CD4-positive, alpha-beta memory T cell (primary cell): ENCODE data around the gene NCS1. TPM values are rescaled to one million over a fixed set of nuclear protein-coding genes. Genes with fewer than 3 reads are reported as not detected.

Source experiments
- CTCF ChIA-PET: fragments of 350-600 bp; sonication (Branson Sonifier 250); formaldehyde crosslinking; loops from one replicate; lab custom pipeline; 2021; ENCODE audit warnings: inconsistent platforms; ENCODE audit not compliant: partially characterized antibody; lab: Charles Lee
- POLR2A ChIA-PET: fragments of 350-600 bp; sonication (Branson Sonifier 250); formaldehyde crosslinking; loops from one replicate; lab custom pipeline; 2021; ENCODE audit not compliant: partially characterized antibody; lab: Charles Lee
- DNase-seq, 5 donors: peaks; one replicate each; pipeline versions ENCODE4 v3.0.0 to v3.0.0-alpha.2; 2020 to 2022; ENCODE audit warnings: mixed read lengths in 1 of 5
- H3K27ac ChIP-seq: one replicate; pipeline ENCODE4 v1.7.0; 2013; ENCODE audit warnings: low read depth, low read length
- H3K27me3 ChIP-seq: 2 replicates; pipeline ENCODE4 v1.7.0; 2013; ENCODE audit warnings: mild to moderate bottlenecking, low read length, moderate library complexity; ENCODE audit not compliant: insufficient read depth
- H3K36me3 ChIP-seq: 2 replicates; pipeline ENCODE4 v1.7.0; 2013; ENCODE audit warnings: mild to moderate bottlenecking, low read length, moderate library complexity; ENCODE audit not compliant: insufficient read depth
- H3K4me1 ChIP-seq: 2 replicates; pipeline ENCODE4 v1.7.0; 2013; ENCODE audit warnings: mild to moderate bottlenecking, low read length, moderate library complexity; ENCODE audit not compliant: insufficient read depth
- H3K4me3 ChIP-seq, 2 donors: one replicate each; pipeline ENCODE4 v1.7.0; 2013; ENCODE audit warnings: low read length in 2 of 2, mild to moderate bottlenecking in 1 of 2
- H3K9me3 ChIP-seq, 2 donors: one replicate each; pipeline ENCODE4 v1.7.0; 2013; ENCODE audit warnings: low read length in 2 of 2, control low read depth in 1 of 2; ENCODE audit not compliant: control insufficient read depth in 1 of 2
- H3K27ac Mint-ChIP-seq, 7 donors: one replicate each; pipeline ENCODE4 v1.8.0; 2020 to 2021; ENCODE audit warnings: mixed read lengths in 7 of 7, mild to moderate bottlenecking in 6 of 7, inconsistent platforms in 3 of 7, moderate library complexity in 3 of 7
- H3K27me3 Mint-ChIP-seq, 2 donors: one replicate each; pipeline ENCODE4 v1.8.0; 2020 to 2021; ENCODE audit warnings: mixed read lengths in 2 of 2
- H3K36me3 Mint-ChIP-seq, 2 donors: one replicate each; pipeline ENCODE4 v1.8.0; 2020 to 2021; ENCODE audit warnings: mixed read lengths in 2 of 2, inconsistent platforms in 1 of 2, mild to moderate bottlenecking in 1 of 2
- H3K4me1 Mint-ChIP-seq, 4 donors: one replicate each; pipeline ENCODE4 v1.8.0; 2020 to 2021; ENCODE audit warnings: mixed read lengths in 4 of 4, mild to moderate bottlenecking in 1 of 4
- H3K4me3 Mint-ChIP-seq, 8 donors: one replicate each; pipeline ENCODE4 v1.8.0; 2020 to 2021; ENCODE audit warnings: mixed read lengths in 8 of 8, mild to moderate bottlenecking in 7 of 8, moderate library complexity in 6 of 8, inconsistent platforms in 3 of 8
- H3K9me3 Mint-ChIP-seq, 8 donors: one replicate each; pipeline ENCODE4 v1.8.0; 2020 to 2021; ENCODE audit warnings: mixed read lengths in 8 of 8, mild to moderate bottlenecking in 5 of 8, inconsistent platforms in 3 of 8, moderate library complexity in 1 of 8
- intact Hi-C: fragments of 100-400 bp; cut with micrococcal nuclease; formaldehyde crosslinking; loops from one replicate; pipeline ENCODE4 v1.15.1; 2023
- polyA plus RNA-seq, 2 donors: library from polyadenylated mRNA; unstranded; fragments of 300-500 nt; fragmentation: Illumina TruSeq; gene quantifications; one replicate each; pipeline ENCODE4 v1.2.3, GENCODE V29; 2021
- total RNA-seq, 2 experiments: library from RNA; stranded (reverse); gene quantifications; one replicate each; pipeline ENCODE4 v1.2.3, GENCODE V29; 2021

NCS1 gene
- total and polyA plus RNA-seq, 4 experiments from 2014 or later, result 0.64 to 0.90 TPM; not detected in 2

- H3K27me3 Mint-ChIP-seq, result peaks cover 10 to 16% of the 10 kb centered on the region in 2 donors
- DNase-seq, result no peak
- Histone ChIP-seq H3K4me3 (no peak overlapping the region), H3K36me3 (no peaks in the 10 kb centered on the region), H3K4me1 (peaks cover 6% of the 10 kb centered on the region), H3K27ac (no peak overlapping the region), H3K27me3 (peaks cover 12% of the 10 kb centered on the region), H3K9me3 (no peaks in the 10 kb centered on the region)
- peaks cover 0 to 1% (median 0%) of the 10 kb centered on the region in 8 donors for H3K9me3 Mint-ChIP-seq
- H3K36me3 Mint-ChIP-seq, result peaks cover 0 to 4% of the 10 kb centered on the region in 2 donors
- intact Hi-C loops, result loop anchor here (5.0 kb wide), 1 partner anchor 46 kb away; no protein-coding TSS in a partner anchor
- H3K4me1 Mint-ChIP-seq, result peaks cover 2 to 16% (median 4%) of the 10 kb centered on the region in 4 donors
- peak overlapping the region; percentile 46 to 74 (median 62) for H3K4me3 Mint-ChIP-seq
- POLR2A ChIA-PET, result no interaction called here
- CTCF ChIA-PET, result interaction anchor here (1.4 kb wide), 1 partner anchor 64 kb away, joined by 3 read pairs; no protein-coding TSS in a partner anchor
- no peak overlapping the region for H3K27ac Mint-ChIP-seq
Measured at GRCh38 chr9:130173666-130173983, 1.4 kb downstream of the NCS1 start.

DNA sequence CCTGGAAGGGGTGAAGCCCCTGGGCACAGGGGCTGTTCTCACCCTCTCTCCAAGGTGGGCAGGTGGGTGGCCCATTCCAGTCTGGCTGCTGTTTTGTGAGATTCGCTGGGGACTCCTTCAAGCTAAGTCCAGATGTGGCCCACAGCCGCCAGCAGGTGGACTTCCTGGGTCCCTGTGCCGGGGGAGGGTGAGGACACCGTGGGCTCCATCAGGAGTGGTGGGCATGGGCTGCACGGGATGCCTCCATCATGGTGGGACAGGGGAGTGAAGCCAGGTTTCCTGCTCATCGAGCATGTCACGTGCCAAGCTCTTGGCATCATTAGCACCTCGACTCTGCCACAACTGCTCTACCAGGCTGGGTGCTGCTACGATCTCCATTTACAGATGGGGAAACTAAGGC lies 1.8 kb downstream of the NCS1 start:
- H3K4me1 ChIP-seq, result peaks cover 6% of the 10 kb centered on the region
- POLR2A ChIA-PET, result no interaction called here
- intact Hi-C loops, result loop anchor here (5.0 kb wide), 1 partner anchor 47 kb away; no protein-coding TSS in a partner anchor
- H3K4me3 ChIP-seq, result no peak overlapping the region
- H3K36me3 ChIP-seq, result no peaks in the 10 kb centered on the region
- no peak for DNase-seq
- H3K9me3 Mint-ChIP-seq, result peaks cover 0 to 1% (median 0%) of the 10 kb centered on the region in 8 donors
- H3K27me3 ChIP-seq, result peaks cover 12% of the 10 kb centered on the region
- H3K27ac Mint-ChIP-seq, result peak overlapping the region in 2 of 7 donors; percentile 13 to 21
- H3K4me1 Mint-ChIP-seq, result peaks cover 1 to 16% (median 4%) of the 10 kb centered on the region in 4 donors
- H3K36me3 Mint-ChIP-seq, result peaks cover 0 to 4% of the 10 kb centered on the region in 2 donors
- peaks cover 10 to 16% of the 10 kb centered on the region in 2 donors for H3K27me3 Mint-ChIP-seq
- H3K4me3 Mint-ChIP-seq, result peak overlapping the region; percentile 46 to 71 (median 62)
- H3K9me3 ChIP-seq, result no peaks in the 10 kb centered on the region
- CTCF ChIA-PET, result interaction anchor here (1.4 kb wide), 1 partner anchor 65 kb away, joined by 3 read pairs; no protein-coding TSS in a partner anchor
- H3K27ac ChIP-seq, result no peak overlapping the region

DNA sequence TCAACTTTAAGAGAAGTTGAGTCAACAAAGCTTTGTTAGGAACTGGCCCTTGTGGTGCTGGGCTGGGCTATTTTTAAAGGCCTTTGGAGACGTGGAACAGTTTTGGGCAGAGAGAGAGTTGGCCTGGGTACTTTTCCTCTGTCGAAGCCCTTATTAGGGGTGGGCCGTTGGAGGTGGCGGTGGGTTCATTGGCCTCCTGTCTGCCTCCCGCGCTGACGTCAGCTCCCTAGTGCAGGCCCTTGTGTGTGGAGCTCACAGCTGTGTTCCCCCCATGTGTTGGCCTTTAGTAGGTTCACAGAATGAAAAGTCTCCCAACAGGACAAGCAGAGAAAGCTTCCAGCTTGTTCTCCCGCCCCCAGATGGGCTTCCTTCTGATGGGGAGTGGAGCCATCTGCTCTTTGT lies 2.7 kb downstream of the NCS1 start:
- POLR2A ChIA-PET, result no interaction called here
- peaks cover 0 to 4% of the 10 kb centered on the region in 2 donors for H3K36me3 Mint-ChIP-seq
- peak overlapping the region in 1 of 7 donors; percentile 35 for H3K27ac Mint-ChIP-seq
- peaks cover 0 to 16% (median 4%) of the 10 kb centered on the region in 4 donors for H3K4me1 Mint-ChIP-seq
- CTCF ChIA-PET, result interaction anchor here (0.6 kb wide), 1 partner anchor 62 kb away, joined by 5 read pairs; no protein-coding TSS in a partner anchor
- peaks cover 0 to 1% (median 0%) of the 10 kb centered on the region in 8 donors for H3K9me3 Mint-ChIP-seq
- H3K4me3 Mint-ChIP-seq, result peak overlapping the region in 4 of 8 donors; percentile 48 to 73 (median 54)
- H3K4me3 ChIP-seq, result no peak overlapping the region
- peaks cover 10 to 16% of the 10 kb centered on the region in 2 donors for H3K27me3 Mint-ChIP-seq
- DNase-seq, result no peak
- H3K27me3 ChIP-seq, result peaks cover 12% of the 10 kb centered on the region
- no peak overlapping the region for H3K27ac ChIP-seq
- intact Hi-C loops, result loop anchor here (5.0 kb wide), 1 partner anchor 48 kb away; no protein-coding TSS in a partner anchor
- H3K36me3 ChIP-seq, result no peaks in the 10 kb centered on the region
- no peaks in the 10 kb centered on the region for H3K9me3 ChIP-seq
- peaks cover 6% of the 10 kb centered on the region for H3K4me1 ChIP-seq

DNA sequence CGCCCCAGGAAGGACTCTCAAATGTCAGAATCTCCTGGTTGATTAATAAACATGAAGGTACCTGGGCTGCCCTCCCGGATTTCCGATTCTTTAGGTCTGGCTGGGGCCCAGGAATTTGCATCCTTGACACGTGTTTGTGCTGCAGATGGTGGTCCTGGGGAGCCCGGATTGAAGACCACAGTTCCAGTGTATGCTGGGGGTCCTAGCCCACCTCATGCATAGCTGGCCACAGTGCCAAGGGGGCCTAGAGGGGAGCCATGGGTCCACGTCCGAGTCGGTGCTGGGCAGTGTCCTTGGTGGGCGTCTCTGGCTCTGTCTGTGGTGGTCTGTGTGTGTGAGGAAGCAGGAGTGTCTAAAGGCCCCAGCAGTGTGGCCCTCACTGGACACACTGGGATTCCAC lies 3.2 kb downstream of the NCS1 start:
- Histone ChIP-seq H3K4me3 (no peak overlapping the region), H3K27ac (no peak overlapping the region), H3K9me3 (no peaks in the 10 kb centered on the region), H3K4me1 (peaks cover 6% of the 10 kb centered on the region), H3K36me3 (no peaks in the 10 kb centered on the region), H3K27me3 (peaks cover 12% of the 10 kb centered on the region)
- intact Hi-C loops, result no loop called here
- H3K9me3 Mint-ChIP-seq, result peaks cover 0 to 1% (median 0%) of the 10 kb centered on the region in 8 donors
- POLR2A ChIA-PET, result no interaction called here
- CTCF ChIA-PET, result no interaction called here
- peaks cover 10 to 16% of the 10 kb centered on the region in 2 donors for H3K27me3 Mint-ChIP-seq
- H3K27ac Mint-ChIP-seq, result no peak overlapping the region
- H3K36me3 Mint-ChIP-seq, result peaks cover 0 to 4% of the 10 kb centered on the region in 2 donors
- DNase-seq, result no peak
- H3K4me3 Mint-ChIP-seq, result no peak overlapping the region
- H3K4me1 Mint-ChIP-seq, result peaks cover 0 to 16% (median 4%) of the 10 kb centered on the region in 4 donors

- no peaks in the 10 kb centered on the region for H3K36me3 Mint-ChIP-seq
- peaks cover 0 to 16% (median 3%) of the 10 kb centered on the region in 4 donors for H3K4me1 Mint-ChIP-seq
- no peaks in the 10 kb centered on the region for H3K9me3 ChIP-seq
- ChIA-PET POLR2A (no interaction called here), CTCF (no interaction called here)
- peaks cover 6% of the 10 kb centered on the region for H3K4me1 ChIP-seq
- H3K9me3 Mint-ChIP-seq, result peaks cover 0 to 1% (median 0%) of the 10 kb centered on the region in 8 donors
- intact Hi-C loops, result no loop called here
- H3K4me3 Mint-ChIP-seq, result peak overlapping the region in 1 of 8 donors; percentile 41
- no peak overlapping the region for H3K27ac ChIP-seq
- no peak overlapping the region for H3K27ac Mint-ChIP-seq
- peaks cover 12% of the 10 kb centered on the region for H3K27me3 ChIP-seq
- peaks cover 8 to 13% of the 10 kb centered on the region in 2 donors for H3K27me3 Mint-ChIP-seq
- DNase-seq, result no peak
- no peaks in the 10 kb centered on the region for H3K36me3 ChIP-seq
- no peak overlapping the region for H3K4me3 ChIP-seq
Measured at GRCh38 chr9:130176760-130177159, 4.6 kb downstream of the NCS1 start.

GRCh38 chr9:130177898-130178805 lies 5.9 kb downstream of the NCS1 start:
- H3K27ac ChIP-seq, result no peak overlapping the region
- Mint-ChIP-seq H3K27me3 (peaks cover 7 to 12% of the 10 kb centered on the region in 2 donors), H3K36me3 (no peaks in the 10 kb centered on the region), H3K9me3 (peaks cover 0 to 1% (median 0%) of the 10 kb centered on the region in 8 donors), H3K4me1 (peaks cover 0 to 15% (median 3%) of the 10 kb centered on the region in 4 donors), H3K4me3 (no peak overlapping the region), H3K27ac (no peak overlapping the region)
- no peak for DNase-seq
- CTCF ChIA-PET, result no interaction called here
- intact Hi-C loops, result no loop called here
- peaks cover 4% of the 10 kb centered on the region for H3K4me1 ChIP-seq
- peaks cover 11% of the 10 kb centered on the region for H3K27me3 ChIP-seq
- H3K36me3 ChIP-seq, result no peaks in the 10 kb centered on the region
- H3K9me3 ChIP-seq, result no peaks in the 10 kb centered on the region
- POLR2A ChIA-PET, result no interaction called here
- H3K4me3 ChIP-seq, result no peak overlapping the region

DNA sequence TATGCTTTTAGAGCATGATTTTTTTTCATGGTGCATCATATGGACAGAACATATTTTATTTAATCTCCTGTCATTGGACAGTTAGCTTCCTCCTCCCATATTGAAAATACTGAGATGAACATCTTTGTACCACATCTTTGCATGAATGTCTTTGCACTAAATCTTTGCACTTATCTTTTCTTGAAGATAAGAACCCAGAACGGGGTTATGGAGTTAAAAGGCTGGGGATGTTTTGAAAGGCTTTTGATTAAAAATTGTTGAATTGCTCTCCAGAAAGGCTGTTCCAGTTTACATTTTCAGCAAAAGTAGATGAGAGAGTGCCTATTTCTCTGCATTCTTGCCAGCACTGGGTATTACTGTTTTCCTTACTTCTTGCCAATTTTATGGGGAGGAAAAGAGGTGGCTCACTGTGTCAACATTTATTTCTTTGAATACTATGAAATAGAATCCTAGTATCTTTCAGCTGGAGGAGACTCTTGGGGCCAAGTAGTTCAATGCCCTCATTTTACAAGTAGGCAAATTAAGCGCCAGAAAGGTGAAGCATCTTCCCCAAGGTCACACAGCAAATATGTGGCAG lies 7.2 kb downstream of the NCS1 start:
- peaks cover 0 to 1% (median 0%) of the 10 kb centered on the region in 8 donors for H3K9me3 Mint-ChIP-seq
- no peak overlapping the region for H3K27ac ChIP-seq
- CTCF ChIA-PET, result no interaction called here
- no peak overlapping the region for H3K27ac Mint-ChIP-seq
- no peak overlapping the region for H3K4me3 Mint-ChIP-seq
- H3K4me1 ChIP-seq, result no peaks in the 10 kb centered on the region
- no peak overlapping the region for H3K4me3 ChIP-seq
- no peaks in the 10 kb centered on the region for H3K27me3 ChIP-seq
- DNase-seq, result no peak
- peaks cover 0 to 4% (median under 1%) of the 10 kb centered on the region in 4 donors for H3K4me1 Mint-ChIP-seq
- peaks cover 2 to 3% of the 10 kb centered on the region in 2 donors for H3K27me3 Mint-ChIP-seq
- intact Hi-C loops, result no loop called here
- H3K36me3 Mint-ChIP-seq, result no peaks in the 10 kb centered on the region
- POLR2A ChIA-PET, result no interaction called here
- no peaks in the 10 kb centered on the region for H3K9me3 ChIP-seq
- H3K36me3 ChIP-seq, result no peaks in the 10 kb centered on the region
